H1 (cell line): ENCODE measurements around the gene CEP170. TPM values are rescaled to one million over a fixed set of nuclear protein-coding genes. Genes with fewer than 3 reads are reported as not detected.

Source experiments
- CTCF ChIA-PET: fragments of 300-600 bp; sonication (Branson Sonifier 250); formaldehyde crosslinking; loops from one replicate; lab custom pipeline; 2021; ENCODE audit not compliant: partially characterized antibody; lab: Charles Lee
- POLR2A ChIA-PET: fragments of 300-600 bp; sonication (Branson Sonifier 250); formaldehyde crosslinking; loops from one replicate; lab custom pipeline; 2021; ENCODE audit warnings: inconsistent platforms; ENCODE audit not compliant: partially characterized antibody; lab: Charles Lee
- DNase-seq, 2 experiments: peaks; one replicate each; pipeline versions ENCODE4 v3.0.0 to v3.0.0-alpha.2; 2010 to 2022; ENCODE audit warnings: low spot score in 2 of 2, low read depth in 1 of 2, mixed read lengths in 1 of 2
- FAIRE-seq: peaks from 2 replicates; lab custom pipeline; 2011; peaks lifted over from hg19 to GRCh38; lab: Jason Lieb, UNC
- H2AFZ ChIP-seq: 2 replicates; pipeline ENCODE4 v1.8.1; 2012; ENCODE audit warnings: low read length, inconsistent platforms
- H2AK5ac ChIP-seq: 2 replicates; pipeline ENCODE4 v1.6.1; 2013; ENCODE audit warnings: low read depth, low read length
- H2BK120ac ChIP-seq: replicated peaks from 2 replicates; pipeline ENCODE3; 2013; ENCODE audit warnings: low read depth, low read length, inconsistent platforms
- H2BK12ac ChIP-seq: 2 replicates; pipeline ENCODE4 v1.6.1; 2013; ENCODE audit warnings: low read depth, low read length
- H2BK15ac ChIP-seq: 2 replicates; pipeline ENCODE4 v1.6.1; 2013; ENCODE audit warnings: low read length
- H2BK20ac ChIP-seq: 2 replicates; pipeline ENCODE4 v1.6.1; 2013; ENCODE audit warnings: low read length
- H2BK5ac ChIP-seq: 2 replicates; pipeline ENCODE4 v1.6.1; 2013; ENCODE audit warnings: low read depth, low read length
- H3K14ac ChIP-seq: 2 replicates; pipeline ENCODE4 v1.6.1; 2013; ENCODE audit warnings: inconsistent platforms; ENCODE audit not compliant: insufficient read length
- H3K18ac ChIP-seq: 2 replicates; pipeline ENCODE4 v1.6.1; 2013; ENCODE audit warnings: low read length; ENCODE audit errors: extremely low read depth
- H3K23ac ChIP-seq: 2 replicates; pipeline ENCODE4 v1.6.1; 2013; ENCODE audit warnings: inconsistent platforms; ENCODE audit not compliant: insufficient read length
- H3K23me2 ChIP-seq: 2 replicates; pipeline ENCODE4 v1.6.1; 2013; ENCODE audit warnings: low read depth, low read length
- H3K27ac ChIP-seq: 2 replicates; pipeline ENCODE4 v1.6.1; 2011; ENCODE audit warnings: low read depth, low read length, inconsistent platforms
- H3K27me3 ChIP-seq, 4 experiments: replicated peaks in 1 of 4; 1 replicate in 1 of 4; 2 replicates in 3 of 4; pipeline versions ENCODE4 v1.6.1 to v1.8.1; 2011 to 2013; ENCODE audit warnings: low read length in 3 of 4, mild to moderate bottlenecking in 3 of 4, inconsistent platforms in 2 of 4, mixed read lengths in 2 of 4, moderate library complexity in 1 of 4; ENCODE audit not compliant: control insufficient read depth in 3 of 4, insufficient read depth in 3 of 4; ENCODE audit errors: extremely low read depth in 1 of 4
- H3K36me3 ChIP-seq, 4 experiments: 2 replicates each; pipeline versions ENCODE4 v1.6.1 to v1.8.1; 2011 to 2013; ENCODE audit warnings: mild to moderate bottlenecking in 4 of 4, low read length in 3 of 4, moderate library complexity in 2 of 4, control low read depth in 1 of 4, inconsistent platforms in 1 of 4; ENCODE audit not compliant: insufficient read depth in 4 of 4, control insufficient read depth in 2 of 4
- H3K4ac ChIP-seq: replicated peaks from 2 replicates; pipeline ENCODE3; 2013; ENCODE audit warnings: low read length, low read depth, mixed read lengths, inconsistent platforms; ENCODE audit not compliant: insufficient read length
- H3K4me1 ChIP-seq, 4 experiments: replicated peaks in 1 of 4; 1 replicate in 1 of 4; 2 replicates in 3 of 4; pipeline versions ENCODE4 v1.6.1 to v1.8.1; 2011 to 2013; ENCODE audit warnings: low read length in 3 of 4, inconsistent platforms in 2 of 4, mixed read lengths in 1 of 4; ENCODE audit not compliant: insufficient read depth in 4 of 4, control insufficient read depth in 3 of 4
- H3K4me2 ChIP-seq, 2 experiments: 2 replicates each; pipeline versions ENCODE4 v1.6.1 to v1.8.1; 2011 to 2013; ENCODE audit warnings: low read depth in 2 of 2, low read length in 2 of 2, control low read depth in 1 of 2, inconsistent platforms in 1 of 2, mild to moderate bottlenecking in 1 of 2; ENCODE audit not compliant: insufficient read depth in 1 of 2
- H3K4me3 ChIP-seq, 4 experiments: fragments of 200-600, 300-600 bp in 1 of 4; sonication (generic), shearing (Covaris generic), sonication (Bioruptor Twin) in 1 of 4; 2 replicates each; pipeline versions ENCODE4 v1.5.1 to v1.8.1; 2011 to 2016; ENCODE audit warnings: low read length in 4 of 4, low read depth in 3 of 4, control low read depth in 2 of 4, inconsistent platforms in 2 of 4, mild to moderate bottlenecking in 2 of 4, mixed read lengths in 1 of 4, moderate library complexity in 1 of 4; ENCODE audit not compliant: insufficient read depth in 2 of 4; ENCODE audit errors: extremely low read depth in 1 of 4
- H3K56ac ChIP-seq: replicated peaks from 2 replicates; pipeline ENCODE3; 2013; ENCODE audit warnings: low read depth, mild to moderate bottlenecking, mixed read lengths, low read length, inconsistent platforms; ENCODE audit not compliant: insufficient read length
- H3K79me1 ChIP-seq: 2 replicates; pipeline ENCODE4 v1.6.1; 2013; ENCODE audit warnings: low read depth, low read length, control low read depth
- H3K79me2 ChIP-seq, 2 experiments: 2 replicates each; pipeline versions ENCODE4 v1.6.1 to v1.8.1; 2012 to 2013; ENCODE audit warnings: low read length in 2 of 2, mild to moderate bottlenecking in 2 of 2, inconsistent platforms in 1 of 2; ENCODE audit not compliant: insufficient read depth in 2 of 2, control insufficient read depth in 1 of 2
- H3K9ac ChIP-seq, 4 experiments: replicated peaks in 1 of 4; 1 replicate in 1 of 4; 2 replicates in 3 of 4; pipeline versions ENCODE4 v1.6.1 to v1.8.1; 2011 to 2013; ENCODE audit warnings: low read depth in 3 of 4, low read length in 3 of 4, control low read depth in 2 of 4, mild to moderate bottlenecking in 2 of 4, moderate library complexity in 2 of 4, inconsistent platforms in 1 of 4; ENCODE audit errors: extremely low read depth in 1 of 4
- H3K9me3 ChIP-seq, 2 experiments: 2 replicates each; pipeline versions ENCODE4 v1.6.1 to v1.8.1; 2012 to 2013; ENCODE audit warnings: mild to moderate bottlenecking in 2 of 2, moderate library complexity in 2 of 2, control low read depth in 1 of 2, inconsistent platforms in 1 of 2, low read depth in 1 of 2, low read length in 1 of 2, mixed read lengths in 1 of 2; ENCODE audit not compliant: insufficient read depth in 2 of 2
- H4K20me1 ChIP-seq, 2 experiments: replicated peaks in 1 of 2; 2 replicates each; pipeline versions ENCODE3 to v1.8.1; 2011 to 2013; ENCODE audit warnings: inconsistent platforms in 2 of 2, low read length in 2 of 2, mild to moderate bottlenecking in 1 of 2; ENCODE audit not compliant: insufficient read depth in 2 of 2, control insufficient read depth in 1 of 2
- H4K5ac ChIP-seq: 2 replicates; pipeline ENCODE4 v1.6.1; 2013; ENCODE audit warnings: low read length, low read depth, mixed read lengths, inconsistent platforms; ENCODE audit not compliant: insufficient read length
- H4K8ac ChIP-seq: 2 replicates; pipeline ENCODE4 v1.8.0; 2013; ENCODE audit warnings: mild to moderate bottlenecking, moderate library complexity, low read length, inconsistent platforms; ENCODE audit not compliant: insufficient read depth; ENCODE audit errors: extremely low read depth
- H4K91ac ChIP-seq: replicated peaks from 2 replicates; pipeline ENCODE3; 2013; ENCODE audit warnings: low read length, mixed read lengths, inconsistent platforms; ENCODE audit not compliant: insufficient read length
- HDAC2 ChIP-seq, 2 experiments: fragments of 300-600 bp in 1 of 2; sonication (generic) in 1 of 2; IDR thresholded peaks; 2 replicates each; pipeline ENCODE4 v1.6.1; 2011 to 2012; ENCODE audit warnings: low read depth in 2 of 2, low read length in 2 of 2, mild to moderate bottlenecking in 2 of 2, moderate library complexity in 2 of 2, borderline replicate concordance in 1 of 2, inconsistent platforms in 1 of 2
- HDAC6 ChIP-seq: IDR thresholded peaks from one replicate; pipeline ENCODE4 v1.7.1; 2012; ENCODE audit warnings: low read depth, mild to moderate bottlenecking, inconsistent platforms, low read length, moderate library complexity
- JUN ChIP-seq: IDR thresholded peaks from 2 replicates; pipeline ENCODE4 v1.6.1; 2011; ENCODE audit warnings: low read depth, mild to moderate bottlenecking, improper control_type of control experiment, low read length
- SP2 ChIP-seq: IDR thresholded peaks from 2 replicates; pipeline ENCODE4 v1.6.1; 2012; ENCODE audit warnings: mild to moderate bottlenecking, low read length, inconsistent platforms
- TCF12 ChIP-seq: IDR thresholded peaks from 2 replicates; pipeline ENCODE4 v1.6.1; 2011; ENCODE audit warnings: low read depth, mild to moderate bottlenecking, low read length
- WGBS, 2 experiments: shearing (Covaris generic) in 1 of 2; methylation state at CpG; one replicate each; pipeline versions ENCODE4 v1.1.6 to v1.1.7; 2013 to 2015; ENCODE audit warnings: low lambda C conversion rate in 2 of 2, mixed read lengths in 2 of 2, inconsistent platforms in 1 of 2, low coverage in 1 of 2, missing lambda C conversion rate in 1 of 2; ENCODE audit not compliant: insufficient replicate concordance in 2 of 2, insufficient coverage in 1 of 2, insufficient read length in 1 of 2; ENCODE audit errors: extremely low coverage in 1 of 2, missing lambda C conversion rate in 1 of 2; 5-methylcytosine and 5-hydroxymethylcytosine counted together
- polyA plus RNA-seq, 7 experiments: library from polyadenylated mRNA; depleted of rRNA in 3 of 7; stranded (reverse) in 5 of 7; unstranded in 2 of 7; fragments of >200 nt in 5 of 7; fragments of 200-250 nt in 2 of 7; gene quantifications; 1 replicate in 5 of 7; 2 replicates in 1 of 7; 4 replicates in 1 of 7; pipeline versions ENCODE4 v1.2.1 to v1.2.3, GENCODE V29; 2011 to 2013; ENCODE audit warnings: missing spikeins in 2 of 7, mixed read lengths in 2 of 7
- total RNA-seq: library from RNA; stranded (reverse); fragmentation: NEBNext Ultra II Directional; extraction: Animal tissue kit (Norgen Biotek cat#: 25700); gene quantifications from 2 replicates; pipeline ENCODE4 v1.2.1, GENCODE V29; 2021

Gene CEP170
- total and polyA plus RNA-seq, 2 of the 8 experiments (the other 6 are each of a cell fraction or from before 2014, with no cell fraction given) = 33.1 to 97.2 TPM

- Histone ChIP-seq H3K36me3 (peaks cover 0 to 28% (median 8%) of the 10 kb centered on the region in 4 experiments; a peak in 4 of 8 replicates), H2AFZ (no peak overlapping the region), H4K8ac (no peak overlapping the region), H3K4me1 (no peaks in the 10 kb centered on the region; a peak in 1 of 7 replicates), H3K4ac (no peak overlapping the region), H2AK5ac (no peak overlapping the region), H4K91ac (no peak overlapping the region), H3K23me2 (no peaks in the 10 kb centered on the region), H4K5ac (no peak overlapping the region), H3K23ac (no peak overlapping the region), H2BK12ac (no peak overlapping the region), H3K18ac (no peak overlapping the region), H3K27me3 (no peaks in the 10 kb centered on the region), H3K79me1 (peaks cover 2% of the 10 kb centered on the region; the same call in 1 of the 2 replicates), H3K14ac (no peak overlapping the region), H2BK120ac (no peak overlapping the region), H3K9me3 (peaks cover 7 to 16% of the 10 kb centered on the region in 2 experiments; a peak in 3 of 4 replicates), H2BK5ac (no peak overlapping the region), H3K9ac (no peak overlapping the region), H3K79me2 (peaks cover 0 to 90% of the 10 kb centered on the region in 2 experiments; a peak in 3 of 4 replicates), H3K4me2 (no peak overlapping the region), H2BK20ac (no peak overlapping the region), H3K4me3 (no peak overlapping the region), H3K27ac (no peak overlapping the region), H3K56ac (no peak overlapping the region), H2BK15ac (no peak overlapping the region), H4K20me1 (peaks cover 0 to 1% of the 10 kb centered on the region in 2 experiments)
- DNase-seq = no peak
- ChIA-PET POLR2A (interaction anchor here (1.3 kb wide), 1 partner anchor 20 kb away, joined by 3 read pairs; no protein-coding TSS in a partner anchor), CTCF (interaction anchor here (1.2 kb wide), 1 partner anchor 10 kb away, joined by 3 read pairs; no protein-coding TSS in a partner anchor)
- 85% methylated on average over 1 of the region's 1 CpG; no CpG with 5 or more reads in 1 of the 2 experiments for WGBS, 2 experiments
- no peak for TF ChIP-seq TCF12
- no peak for TF ChIP-seq HDAC2 (IDR thresholded peaks at IDR 0.05; ENCODE audit: borderline replicate concordance in 1 of 2, low read depth in 2 of 2, low read length in 2 of 2)
- TF ChIP-seq JUN = no peak
- no peak for TF ChIP-seq SP2
- TF ChIP-seq HDAC6 = no peak
- FAIRE-seq = no peak
These were observed 25.6 kb downstream of the CEP170 start for GRCh38 chr1:243229526-243229925.
